GM12878 (cell line): Measurements from ENCODE around the gene ARHGAP11B.
"Not testable (repeated sequence)": the region's sequence is repeated elsewhere in the genome, so short reads cannot be mapped to it uniquely, and the experiment has no call there.

ENCODE experiments used
- ATAC-seq: fragments of 200-7000 bp; cut with Tn5 transposase; 3 replicates; pipeline ENCODE4 v1.9.1; 2020; ENCODE audit warnings: mild to moderate bottlenecking, moderate library complexity
- BruUV-seq: library from RNA; stranded (reverse); fragments of 400-500 nt; replicated peaks from 2 replicates; lab custom pipeline; 2021; lab: Mats Ljungman, UMichigan
- CTCF ChIA-PET: fragments of 300-600 bp; sonication (Branson Sonifier 250); formaldehyde crosslinking; extraction: SDS; loops from one replicate; lab custom pipeline; 2021; ENCODE audit warnings: inconsistent platforms; lab: Yijun Ruan, JAX
- POLR2A ChIA-PET: fragments of 350-600 bp; formaldehyde crosslinking; extraction: SDS; loops from one replicate; lab custom pipeline; 2021; ENCODE audit warnings: inconsistent platforms; lab: Charles Lee
- RAD21 ChIA-PET: fragments of 300-600 bp; sonication (Branson Sonifier 250); formaldehyde crosslinking; loops from one replicate; lab custom pipeline; 2023; ENCODE audit warnings: antibody characterized with exemption; ENCODE audit not compliant: unreplicated experiment; lab: Charles Lee
- SMC1A ChIA-PET: fragments of 300-600 bp; sonication (Branson Sonifier 250); formaldehyde crosslinking; loops from one replicate; lab custom pipeline; 2023; ENCODE audit not compliant: unreplicated experiment, uncharacterized antibody; lab: Charles Lee
- DNase-seq: peaks from one replicate; pipeline ENCODE4 v3.0.0-alpha.2; 2011; ENCODE audit warnings: low read depth, low spot score
- FAIRE-seq: peaks from 3 replicates; lab custom pipeline; 2011; peaks lifted over from hg19 to GRCh38; lab: Jason Lieb, UNC
- H2AFZ ChIP-seq: 2 replicates; pipeline ENCODE4 v1.6.0; 2011; ENCODE audit warnings: low read depth, low read length, control low read depth; ENCODE audit not compliant: control insufficient read depth
- H3K27ac ChIP-seq: 2 replicates; pipeline ENCODE4 v1.5.1; 2011; ENCODE audit warnings: control low read depth; ENCODE audit not compliant: control insufficient read depth, insufficient read depth
- H3K27me3 ChIP-seq, 2 experiments: replicated peaks in 1 of 2; 2 replicates each; pipeline versions ENCODE4 v1.6.0 to v1.6.1; 2011; ENCODE audit warnings: low read length in 1 of 2; ENCODE audit not compliant: control insufficient read depth in 2 of 2, insufficient read depth in 2 of 2
- H3K36me3 ChIP-seq, 2 experiments: 2 replicates each; pipeline ENCODE4 v1.5.1; 2011; ENCODE audit warnings: low read length in 1 of 2; ENCODE audit not compliant: control insufficient read depth in 2 of 2, insufficient read depth in 2 of 2
- H3K4me1 ChIP-seq: 2 replicates; pipeline ENCODE4 v1.6.1; 2011; ENCODE audit warnings: mild to moderate bottlenecking, low read length, moderate library complexity, mixed read lengths; ENCODE audit not compliant: control insufficient read depth, insufficient read depth
- H3K4me2 ChIP-seq: 2 replicates; pipeline ENCODE4 v1.6.0; 2011; ENCODE audit warnings: control low read depth; ENCODE audit not compliant: control insufficient read depth, insufficient read depth
- H3K4me3 ChIP-seq: fragments of 200-600 bp; sonication (generic); 2 replicates; pipeline ENCODE4 v1.5.1; 2016
- H3K79me2 ChIP-seq: 2 replicates; pipeline ENCODE4 v1.6.0; 2011; ENCODE audit warnings: low read length; ENCODE audit not compliant: control insufficient read depth, insufficient read depth
- H3K9ac ChIP-seq: 2 replicates; pipeline ENCODE4 v1.8.0; 2011; ENCODE audit warnings: low read length, control low read depth, mixed read lengths; ENCODE audit not compliant: control insufficient read depth, insufficient read depth
- H3K9me3 ChIP-seq: replicated peaks from 3 replicates; pipeline ENCODE4 v1.5.1; 2011; ENCODE audit warnings: mild to moderate bottlenecking, low read length; ENCODE audit not compliant: control insufficient read depth, insufficient read depth
- H4K20me1 ChIP-seq: 2 replicates; pipeline ENCODE4 v1.6.0; 2011; ENCODE audit not compliant: control insufficient read depth, insufficient read depth
- WGBS: methylation state at CpG from one replicate; pipeline ENCODE4 v1.1.6; 2016; ENCODE audit warnings: low lambda C conversion rate; ENCODE audit not compliant: insufficient replicate concordance, insufficient coverage; ENCODE audit errors: missing lambda C conversion rate; 5-methylcytosine and 5-hydroxymethylcytosine counted together
- in situ Hi-C: fragments of 300-500 bp; cut with MboI; formaldehyde crosslinking; loops from 9 replicates; pipeline ENCODE4 v1.14.3; 2018; ENCODE audit warnings: mixed read lengths
- intact Hi-C: fragments of 100-400 bp; cut with micrococcal nuclease; formaldehyde crosslinking; loops from one replicate; pipeline ENCODE4 v1.14.2; 2022; ENCODE audit not compliant: unreplicated experiment

The ARHGAP11B gene

DNA sequence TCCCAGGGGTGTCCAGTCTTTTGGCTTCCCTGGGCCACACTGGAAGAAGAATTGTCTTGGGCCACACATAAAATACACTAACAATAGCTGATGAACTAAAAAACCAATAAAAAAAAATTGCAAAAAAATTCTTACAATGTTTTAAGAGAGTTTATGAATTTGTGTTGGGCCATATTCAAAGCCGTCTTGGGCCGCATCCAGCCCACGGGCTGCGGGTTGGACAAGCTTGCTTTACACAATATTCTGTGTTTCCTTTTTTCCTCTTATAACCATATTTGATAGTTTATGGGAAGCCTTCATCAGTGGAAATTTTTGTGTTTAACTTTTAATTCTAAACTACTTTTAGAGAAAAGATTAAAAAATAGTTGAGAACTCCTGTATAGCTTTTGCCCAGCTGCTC lies 45.2 kb upstream of the ARHGAP11B start:
- H3K9ac ChIP-seq, CTCF ChIA-PET, H3K36me3 ChIP-seq, H3K9me3 ChIP-seq, H3K79me2 ChIP-seq, POLR2A ChIA-PET, H3K4me1 ChIP-seq, in situ Hi-C loops, DNase-seq, FAIRE-seq, RAD21 ChIA-PET, H3K27ac ChIP-seq, H2AFZ ChIP-seq, SMC1A ChIA-PET, BruUV-seq, H3K4me3 ChIP-seq, intact Hi-C loops, H3K4me2 ChIP-seq, H4K20me1 ChIP-seq, ATAC-seq, H3K27me3 ChIP-seq: not testable (repeated sequence)
- no CpG with 5 or more reads among the region's 4 CpGs for WGBS

DNA sequence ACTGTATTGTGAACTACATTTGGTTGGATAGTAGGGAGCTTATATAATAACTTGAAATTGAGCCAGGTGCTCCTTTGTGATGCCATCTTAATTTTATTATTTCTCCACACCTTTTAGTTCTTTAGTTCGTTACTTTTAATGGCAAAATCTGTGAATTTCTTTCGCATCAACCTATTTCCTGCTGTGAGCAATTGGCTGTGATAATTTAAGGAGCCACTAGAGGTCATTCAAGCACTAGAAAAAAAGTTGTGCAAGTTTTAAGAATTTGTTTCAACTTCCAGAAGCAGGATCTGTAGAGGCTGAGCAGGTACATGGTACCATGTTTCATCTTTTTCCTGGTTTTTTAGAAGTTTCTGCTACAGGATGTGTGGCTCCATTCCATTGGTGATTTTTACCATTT lies 27.0 kb upstream of the ARHGAP11B start:
- H3K4me3 ChIP-seq, ATAC-seq, RAD21 ChIA-PET, H3K9ac ChIP-seq, in situ Hi-C loops, H4K20me1 ChIP-seq, CTCF ChIA-PET, H3K4me2 ChIP-seq, H3K27ac ChIP-seq, DNase-seq, SMC1A ChIA-PET, FAIRE-seq, H2AFZ ChIP-seq, H3K4me1 ChIP-seq, H3K27me3 ChIP-seq, POLR2A ChIA-PET, H3K79me2 ChIP-seq, BruUV-seq, H3K36me3 ChIP-seq, intact Hi-C loops, H3K9me3 ChIP-seq: not testable (repeated sequence)
- WGBS = 0% methylated on average over 2 of the region's 2 CpGs

DNA sequence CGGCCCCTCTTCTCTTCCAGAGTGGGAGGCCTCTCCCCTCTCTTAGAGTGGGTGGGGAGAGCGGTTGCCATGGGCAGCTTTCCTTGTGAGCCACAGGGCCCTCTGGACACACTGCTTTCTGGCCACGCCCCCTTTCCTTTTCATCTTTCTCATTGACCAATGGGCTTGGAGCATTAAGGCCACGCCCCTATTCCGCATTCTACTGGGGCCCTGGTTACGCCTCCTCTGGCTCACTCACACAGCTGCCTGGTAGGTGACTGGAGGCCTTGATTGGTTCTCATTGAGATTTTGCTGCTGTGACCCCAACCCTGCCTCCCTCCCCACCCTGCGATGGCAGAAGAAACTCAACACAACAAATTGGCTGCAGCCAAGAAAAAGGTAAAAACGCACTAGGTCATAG lies 22.1 kb upstream of the ARHGAP11B start, which contains the start of gene GOLGA8H:
TSS of gene GOLGA8H (plus strand) at position 233 of the 400 bp plus-strand sequence. CDS start at position 331, 98 bp downstream.
- SMC1A ChIA-PET, FAIRE-seq, H3K27ac ChIP-seq, H3K79me2 ChIP-seq, H3K9me3 ChIP-seq, ATAC-seq, H4K20me1 ChIP-seq, H3K27me3 ChIP-seq, RAD21 ChIA-PET, H3K4me3 ChIP-seq, H2AFZ ChIP-seq, DNase-seq, H3K36me3 ChIP-seq, in situ Hi-C loops, intact Hi-C loops, H3K4me2 ChIP-seq, H3K4me1 ChIP-seq, H3K9ac ChIP-seq, POLR2A ChIA-PET, BruUV-seq, CTCF ChIA-PET: not testable (repeated sequence)
- 65% methylated on average over 7 of the region's 8 CpGs for WGBS

DNA sequence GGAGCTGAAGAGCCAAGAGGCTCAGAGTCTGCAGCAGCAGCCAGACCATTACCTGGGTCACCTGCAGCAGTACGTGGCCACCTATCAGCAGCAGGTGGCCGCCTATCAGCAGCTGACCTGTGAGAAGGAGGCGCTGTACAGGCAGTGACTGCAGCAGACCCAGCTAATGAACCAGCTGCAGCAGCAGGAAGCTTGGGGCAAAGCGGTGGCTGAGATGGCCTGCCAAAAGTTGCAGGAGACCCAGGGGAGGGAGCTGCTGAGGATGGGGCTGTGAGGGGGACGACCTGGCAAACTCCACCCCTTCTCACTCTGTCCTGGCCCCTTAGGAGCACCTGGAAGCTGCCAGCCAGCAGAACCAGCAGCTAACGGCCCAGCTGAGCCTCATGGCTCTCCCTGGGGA lies 13.7 kb upstream of the ARHGAP11B start:
- 0% methylated on average over 1 of the region's 6 CpGs for WGBS
- POLR2A ChIA-PET, H3K4me1 ChIP-seq, H3K9me3 ChIP-seq, H3K27ac ChIP-seq, intact Hi-C loops, BruUV-seq, H3K4me3 ChIP-seq, H3K4me2 ChIP-seq, H4K20me1 ChIP-seq, DNase-seq, ATAC-seq, RAD21 ChIA-PET, H3K9ac ChIP-seq, SMC1A ChIA-PET, CTCF ChIA-PET, H3K36me3 ChIP-seq, FAIRE-seq, H3K27me3 ChIP-seq, H3K79me2 ChIP-seq, in situ Hi-C loops, H2AFZ ChIP-seq: not testable (repeated sequence)
